ENCODE measurements around the gene MYO1F.

MYO1F gene

GRCh38 chr19:8489561-8490394, 87.5 kb downstream of the MYO1F start:
- no peak for DNase-seq

DNA sequence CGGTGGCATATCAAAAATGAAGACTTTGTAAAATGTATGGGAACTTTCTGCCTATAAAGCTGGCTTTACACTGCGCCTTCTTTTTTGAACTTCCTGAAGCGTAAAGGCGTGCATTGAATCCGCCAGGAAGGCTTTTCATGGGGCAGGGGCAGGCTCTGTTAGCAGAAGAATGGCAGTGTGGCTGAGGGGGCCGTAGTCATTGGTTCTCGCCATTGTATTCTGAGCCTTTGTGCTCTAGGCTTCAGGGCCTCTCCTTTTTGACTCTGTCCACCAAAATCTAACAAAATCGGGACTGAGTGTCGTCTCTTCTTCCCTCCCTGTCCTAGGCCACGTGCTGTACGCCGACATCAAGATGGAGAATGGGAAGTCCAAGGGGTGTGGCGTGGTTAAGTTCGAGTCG, 88.9 kb downstream of the MYO1F start:
- DNase-seq: no peak

- peak; percentile 52 for DNase-seq
Observed at GRCh38 chr19:8487137-8487851, 89.9 kb downstream of the MYO1F start.

DNA sequence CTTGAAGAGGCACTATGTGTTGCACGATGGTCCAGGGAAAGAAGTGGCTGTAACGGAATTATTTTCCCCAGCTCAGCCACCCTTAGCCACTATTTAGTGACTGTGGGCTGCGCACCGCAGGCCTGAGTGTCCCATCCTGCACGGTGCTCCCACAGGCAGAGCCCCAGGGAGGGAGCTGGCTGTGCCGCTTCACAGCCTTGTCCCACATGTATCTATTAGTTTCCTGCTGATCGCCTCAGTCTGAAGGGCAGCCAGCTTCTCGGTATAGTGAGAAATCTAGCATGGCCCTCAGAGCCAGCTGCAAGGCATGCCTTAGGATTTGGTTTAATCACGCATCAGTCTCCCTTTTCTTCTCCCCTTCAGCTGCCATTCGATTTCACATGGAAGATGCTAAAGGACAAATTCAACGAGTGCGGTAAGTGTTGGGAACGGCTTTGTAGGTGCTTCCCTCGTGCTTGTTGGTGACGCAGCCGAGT, 90.5 kb downstream of the MYO1F start:
- no peak for DNase-seq

- DNase-seq: no peak
Observed at GRCh38 chr19:8485561-8486371, 91.5 kb downstream of the MYO1F start.

- DNase-seq: no peak
Observed at GRCh38 chr19:8484331-8484894, 92.8 kb downstream of the MYO1F start.

DNA sequence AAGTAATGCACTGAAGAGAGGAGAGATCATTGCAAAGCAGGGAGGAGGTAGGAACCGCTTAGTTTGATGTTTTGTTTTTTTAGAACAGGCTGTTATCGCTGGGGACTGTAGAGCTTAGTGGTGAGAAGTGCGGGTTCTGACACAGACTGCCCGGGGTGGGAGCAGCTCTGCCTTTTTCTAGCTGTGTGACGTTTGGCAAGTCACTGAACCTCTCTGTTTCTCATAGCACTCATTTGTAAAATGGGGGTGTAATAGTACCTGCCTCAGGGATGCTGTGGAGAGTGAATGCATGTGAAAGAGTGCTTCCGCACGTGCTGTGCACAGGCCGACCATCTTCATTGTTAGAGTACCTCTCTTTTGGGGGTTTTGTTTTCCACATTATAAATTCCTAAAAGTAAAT, 94.1 kb downstream of the MYO1F start:
- DNase-seq: no peak

DNA sequence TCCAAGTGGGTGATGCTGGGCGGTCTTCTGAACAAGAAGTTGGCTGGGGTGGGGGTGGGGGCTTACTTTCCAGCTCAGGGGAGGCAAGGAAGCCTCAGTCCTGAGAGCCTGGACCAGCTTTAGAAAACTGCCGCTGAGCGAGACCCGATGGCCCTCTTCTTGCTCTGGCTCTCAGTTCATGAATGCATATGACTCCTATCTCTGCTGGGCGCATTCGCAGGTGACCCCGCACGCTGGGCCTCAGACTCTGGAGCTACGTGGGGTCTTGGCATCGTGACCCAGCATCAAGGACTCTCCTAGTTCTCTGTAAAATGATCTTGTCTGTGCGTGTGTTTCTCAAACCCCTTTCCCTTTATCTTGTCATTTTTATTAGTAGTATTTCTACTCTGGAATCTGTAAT, 94.5 kb downstream of the MYO1F start:
- DNase-seq: no peak

DNA sequence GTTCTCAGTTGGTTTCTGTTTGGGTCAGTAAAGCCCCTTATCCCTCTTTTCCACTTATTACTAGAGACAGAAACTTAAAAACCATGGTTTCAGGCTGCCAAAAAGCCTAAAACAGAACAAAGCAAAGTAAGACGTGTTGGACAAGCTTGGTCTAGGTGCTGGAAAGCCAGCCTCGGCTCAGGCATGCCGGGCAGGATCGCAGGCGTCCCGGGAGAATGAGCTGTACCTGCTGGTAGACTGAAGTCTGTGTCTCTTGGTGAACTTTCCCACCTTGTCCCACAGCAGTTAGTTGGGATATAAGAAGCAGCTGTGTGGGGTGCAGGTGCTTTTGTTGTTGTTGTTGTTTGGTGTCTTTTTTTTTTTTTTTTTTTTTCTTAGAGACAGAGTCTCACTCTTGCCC, 95.6 kb downstream of the MYO1F start:
- no peak for DNase-seq

GRCh38 chr19:8481201-8481600, 96.0 kb downstream of the MYO1F start:
- no peak for DNase-seq

GRCh38 chr19:8478598-8478997, 98.6 kb downstream of the MYO1F start:
- DNase-seq: no peak

- no peak for DNase-seq
Observed at GRCh38 chr19:8477889-8478288, 99.4 kb downstream of the MYO1F start.

- DNase-seq: no peak
Observed at GRCh38 chr19:8476524-8476923, 100.7 kb downstream of the MYO1F start.

- DNase-seq: no peak
Observed at GRCh38 chr19:8475005-8475404, 102.2 kb downstream of the MYO1F start.

DNA sequence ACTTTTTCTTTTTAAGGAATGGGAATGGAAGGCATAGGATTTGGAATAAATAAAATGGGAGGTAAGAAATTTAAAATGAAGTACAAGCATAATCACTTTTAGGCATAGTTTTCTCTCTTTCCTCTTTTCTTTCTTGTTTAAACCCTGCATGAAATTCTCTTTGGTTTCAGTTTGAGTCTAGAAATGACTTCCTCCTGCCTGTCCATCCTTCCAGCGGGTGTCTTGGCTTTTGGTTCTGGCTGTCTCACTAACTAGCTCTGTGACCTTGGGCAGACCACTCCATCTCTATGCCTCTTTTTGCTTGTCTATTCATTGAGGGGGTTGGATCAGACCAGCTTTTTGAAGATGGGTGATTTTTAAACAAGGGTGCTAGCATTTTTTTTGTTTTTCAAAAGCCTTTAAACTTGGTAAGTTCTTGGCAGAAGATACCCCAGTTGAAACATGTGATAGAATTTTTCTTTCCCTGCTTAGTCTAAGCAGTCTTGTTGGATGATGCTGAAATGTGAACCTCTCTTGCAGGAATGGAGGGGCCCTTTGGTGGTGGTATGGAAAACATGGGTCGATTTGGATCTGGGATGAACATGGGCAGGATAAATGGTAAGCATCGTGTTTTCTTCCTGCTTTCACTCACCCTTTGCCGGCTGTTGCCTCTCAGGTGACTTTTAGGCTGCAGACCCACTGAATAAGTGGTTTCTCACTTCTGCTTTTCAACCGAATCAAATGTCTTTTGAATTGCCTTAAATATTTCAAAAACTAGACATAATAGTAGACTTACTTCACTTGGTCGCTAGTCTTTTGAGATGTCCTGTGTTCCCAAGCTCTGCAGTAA, 103.4 kb downstream of the MYO1F start:
- DNase-seq: no peak
